ENCODE results near the gene RBM5. TPM values are rescaled to one million over a fixed set of nuclear protein-coding genes. Genes with fewer than 3 reads are reported as not detected.

Gene RBM5
- total and polyA plus RNA-seq, 10 of the 15 experiments (the other 5 are each of a cell fraction or from before 2014, with no cell fraction given): 35.1 to 347 (median 111) TPM

GRCh38 chr3:50164481-50164880, 75.8 kb downstream of the RBM5 start:
- Histone ChIP-seq H3K79me2 (ENCODE audit: control insufficient read depth, insufficient read depth, low read length) (no peaks in the 10 kb centered on the region), H3K27me3 (replicated peaks in 1 of 2; ENCODE audit: control insufficient read depth in 2 of 2, insufficient read depth in 2 of 2, low read length in 1 of 2) (no peaks in the 10 kb centered on the region; a peak in 1 of 4 replicates), H2AFZ (ENCODE audit: control insufficient read depth, low read depth, low read length) (no peak overlapping the region), H3K9ac (ENCODE audit: control insufficient read depth, insufficient read depth, low read length) (no peak overlapping the region), H3K4me2 (ENCODE audit: control insufficient read depth, insufficient read depth) (no peak overlapping the region), H3K9me3 (replicated peaks; ENCODE audit: control insufficient read depth, insufficient read depth, low read length) (no peaks in the 10 kb centered on the region), H3K36me3 (ENCODE audit: control insufficient read depth in 2 of 2, insufficient read depth in 2 of 2, low read length in 1 of 2) (no peaks in the 10 kb centered on the region), H3K4me1 (ENCODE audit: control insufficient read depth, insufficient read depth, low read length) (no peaks in the 10 kb centered on the region), H3K27ac (ENCODE audit: control insufficient read depth, insufficient read depth) (no peak overlapping the region), H4K20me1 (ENCODE audit: control insufficient read depth, insufficient read depth) (no peaks in the 10 kb centered on the region; the same call in 1 of the 2 replicates), H3K4me3 (no peak overlapping the region)
- SMC1A ChIA-PET (ENCODE audit: uncharacterized antibody, unreplicated experiment): no interaction called here
- in situ Hi-C loops (cut with MboI) (no loop called here), intact Hi-C loops (cut with micrococcal nuclease; ENCODE audit: unreplicated experiment) (no loop called here)
- WGBS (ENCODE audit: insufficient coverage, insufficient replicate concordance, low lambda C conversion rate, missing lambda C conversion rate): 0% methylated on average over 1 of the region's 1 CpG
- DNase-seq (ENCODE audit: low read depth, low spot score) (no peak), FAIRE-seq (no peak), ATAC-seq (no peak)
- RAD21 ChIA-PET (ENCODE audit: unreplicated experiment): no interaction called here
- BruUV-seq (replicated peaks): no TSS peak
- TF ChIP-seq CBX3 (IDR thresholded peaks at IDR 0.05; ENCODE audit: borderline replicate concordance, low read depth) (no peak), GABPA (IDR thresholded peaks at IDR 0.05; ENCODE audit: low read depth) (no peak), IKZF1 (conservative IDR thresholded peaks at IDR 0.05) (no peak), JUND (IDR thresholded peaks at IDR 0.05; ENCODE audit: low read depth, low read length) (no peak), CBX5 (IDR thresholded peaks at IDR 0.05; ENCODE audit: low read depth) (no peak), EGR1 (IDR thresholded peaks at IDR 0.05; ENCODE audit: borderline replicate concordance in 1 of 2, low read depth in 2 of 2, low read length in 2 of 2) (no peak), HDGF (IDR thresholded peaks at IDR 0.05) (no peak), STAT1 (conservative IDR thresholded peaks at IDR 0.05) (no peak), YY1 (IDR thresholded peaks at IDR 0.05; ENCODE audit: low read depth, low read length) (no peak), TBL1XR1 (IDR thresholded peaks at IDR 0.05; ENCODE audit: low read depth, low read length) (no peak), NFXL1 (IDR thresholded peaks at IDR 0.05; ENCODE audit: borderline replicate concordance) (no peak), ESRRA (IDR thresholded peaks at IDR 0.05; ENCODE audit: low read length) (no peak), ZNF24 (IDR thresholded peaks at IDR 0.05) (no peak)
- TF ChIP-seq, protein P1, sequence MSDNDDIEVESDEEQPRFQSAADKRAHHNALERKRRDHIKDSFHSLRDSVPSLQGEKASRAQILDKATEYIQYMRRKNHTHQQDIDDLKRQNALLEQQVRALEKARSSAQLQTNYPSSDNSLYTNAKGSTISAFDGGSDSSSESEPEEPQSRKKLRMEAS (IDR thresholded peaks at IDR 0.05; ENCODE audit: low read depth, low read length): no peak
- POLR2A ChIA-PET: interaction anchor here (0.5 kb wide), 1 partner anchor 1497 kb away, joined by 7 read pairs; no protein-coding TSS in a partner anchor
- CTCF ChIA-PET: no interaction called here
